SJSA1 (cell line): ENCODE results near the gene BCKDHA. TPM values are rescaled to one million over a fixed set of nuclear protein-coding genes. Genes with fewer than 3 reads are reported as not detected.
"Not testable (repeated sequence)": the region's sequence is repeated elsewhere in the genome, so short reads cannot be mapped to it uniquely, and the experiment has no call there.

Experiments used
- DNase-seq, 2 experiments: peaks; one replicate each; pipeline ENCODE4 v3.0.0-alpha.2; 2015 to 2020; ENCODE audit warnings: low spot score in 2 of 2, low read depth in 1 of 2
- H3K27ac ChIP-seq: fragments of 250-450 bp; sonication (Bioruptor Pico); 2 replicates; pipeline ENCODE4 v1.5.1; 2020; ENCODE audit warnings: mild to moderate bottlenecking, moderate library complexity
- H3K27me3 ChIP-seq: fragments of 250-450 bp; sonication (Bioruptor Pico); replicated peaks from 2 replicates; pipeline ENCODE4 v1.5.1; 2020; ENCODE audit warnings: mild to moderate bottlenecking, moderate library complexity
- H3K36me3 ChIP-seq: fragments of 250-450 bp; sonication (Bioruptor Pico); 2 replicates; pipeline ENCODE4 v1.5.1; 2020; ENCODE audit warnings: mild to moderate bottlenecking
- H3K4me1 ChIP-seq: fragments of 250-450 bp; sonication (Bioruptor Pico); replicated peaks from 2 replicates; pipeline ENCODE4 v1.6.1; 2021; ENCODE audit warnings: mild to moderate bottlenecking
- H3K4me3 ChIP-seq: fragments of 250-450 bp; sonication (Bioruptor Pico); 2 replicates; pipeline ENCODE4 v1.5.1; 2020; ENCODE audit warnings: mild to moderate bottlenecking
- H3K9me3 ChIP-seq: fragments of 250-450 bp; sonication (Bioruptor Pico); replicated peaks from 2 replicates; pipeline ENCODE4 v1.5.1; 2020; ENCODE audit warnings: mild to moderate bottlenecking
- total RNA-seq: library from RNA; depleted of rRNA; stranded (reverse); fragments of >200 nt; shearing (Covaris generic); gene quantifications from 2 replicates; pipeline ENCODE4 v1.2.3, GENCODE V29; 2014; rRNA removed

Gene BCKDHA
- total RNA-seq, 1 experiment from 2014 or later: 25.5 TPM

DNA sequence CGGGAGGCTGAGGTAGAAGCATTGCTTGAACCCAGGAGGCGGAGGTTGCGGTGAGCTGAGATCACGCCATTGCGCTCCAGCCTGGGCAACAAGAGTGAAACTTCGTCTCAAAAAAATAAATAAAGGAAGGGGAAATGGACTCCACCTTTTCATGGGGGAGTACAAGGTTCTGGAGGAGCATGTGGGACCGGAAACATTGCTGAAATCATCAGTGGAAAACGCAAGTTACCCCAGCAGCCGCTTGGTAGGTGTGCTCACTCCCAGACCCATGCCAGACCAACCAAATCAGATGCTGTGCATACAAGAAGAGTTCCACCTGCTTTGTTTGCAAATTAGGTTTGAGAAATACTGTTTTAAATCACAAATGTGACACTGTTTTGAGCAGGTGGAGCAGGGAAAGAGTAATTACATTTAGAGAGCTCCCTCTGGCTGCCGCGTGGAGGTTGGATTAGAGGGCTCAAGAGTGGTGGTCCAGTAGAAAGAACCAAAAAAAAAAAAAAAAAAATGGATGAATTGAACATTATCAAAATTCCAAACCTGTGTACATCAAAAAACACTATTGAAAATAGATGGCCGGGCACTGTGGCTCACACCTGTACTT lies 50.2 kb downstream of the BCKDHA start:
- no peak for DNase-seq
- Histone ChIP-seq H3K4me3 (no peak overlapping the region), H3K36me3 (no peaks in the 10 kb centered on the region), H3K27ac (no peak overlapping the region), H3K27me3 (peaks cover 18% of the 10 kb centered on the region), H3K4me1 (no peaks in the 10 kb centered on the region), H3K9me3 (no peaks in the 10 kb centered on the region)

DNA sequence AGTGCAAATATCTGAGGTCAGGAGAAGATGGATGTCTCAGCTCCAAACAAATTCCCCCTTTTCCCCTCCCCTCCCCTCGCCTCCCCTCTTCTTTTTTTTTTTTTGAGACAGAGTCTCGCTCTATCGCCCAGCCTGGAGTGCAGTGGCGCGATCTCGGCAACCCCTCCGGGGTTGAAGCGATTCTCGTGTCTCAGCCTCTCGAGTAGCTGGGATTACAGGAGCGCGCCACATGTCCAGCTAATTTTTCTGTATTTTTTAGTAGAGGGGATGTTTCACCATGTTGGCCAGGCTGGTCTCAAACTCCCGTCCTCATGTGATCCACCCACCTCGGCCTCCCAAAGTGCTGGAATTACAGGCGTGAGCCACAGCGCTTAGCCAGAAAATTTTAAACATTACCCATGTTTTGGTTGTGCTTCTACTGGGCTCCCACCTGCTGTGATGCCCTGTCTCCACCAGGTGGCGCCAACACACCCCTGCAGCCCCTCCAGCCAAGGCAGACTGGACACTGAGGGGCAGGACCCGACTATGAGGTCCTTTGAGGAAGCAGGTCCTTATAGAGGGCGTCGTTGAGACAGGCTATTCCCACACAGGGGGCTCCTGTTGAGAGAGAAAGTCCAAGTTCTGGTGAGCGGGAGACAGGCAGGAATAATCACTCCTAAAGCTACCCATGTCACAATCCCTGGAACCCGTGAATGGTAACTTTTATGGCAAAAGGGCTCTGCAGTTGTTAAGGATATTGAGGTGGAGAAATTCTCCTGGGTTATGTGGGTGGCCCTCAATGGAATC lies 51.7 kb downstream of the BCKDHA start:
- peak; percentile 60 to 69 for DNase-seq
- Histone ChIP-seq H3K4me1 (no peaks in the 10 kb centered on the region), H3K36me3 (no peaks in the 10 kb centered on the region), H3K9me3 (no peaks in the 10 kb centered on the region), H3K27me3 (peaks cover 21% of the 10 kb centered on the region), H3K27ac (no peak overlapping the region), H3K4me3 (no peak overlapping the region)

DNA sequence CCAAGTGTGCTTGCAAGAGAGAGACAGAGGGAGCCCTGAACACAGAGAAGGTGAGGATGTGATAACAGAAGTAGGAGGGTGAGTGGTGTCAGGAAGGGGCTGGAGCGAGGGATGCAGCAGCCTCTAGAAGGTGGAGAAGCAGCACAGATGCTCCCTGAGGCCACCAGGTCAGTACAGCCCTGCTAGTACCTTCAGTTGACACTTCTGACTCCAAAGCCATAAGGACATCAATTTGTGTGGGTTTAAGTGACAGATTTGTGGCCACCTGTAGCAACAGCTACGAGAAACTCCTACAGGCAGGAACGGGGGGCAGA lies 52.2 kb downstream of the BCKDHA start:
- Histone ChIP-seq H3K9me3 (no peaks in the 10 kb centered on the region), H3K27me3 (peaks cover 21% of the 10 kb centered on the region), H3K36me3 (no peaks in the 10 kb centered on the region), H3K27ac (no peak overlapping the region), H3K4me1 (no peaks in the 10 kb centered on the region), H3K4me3 (no peak overlapping the region)
- no peak for DNase-seq

DNA sequence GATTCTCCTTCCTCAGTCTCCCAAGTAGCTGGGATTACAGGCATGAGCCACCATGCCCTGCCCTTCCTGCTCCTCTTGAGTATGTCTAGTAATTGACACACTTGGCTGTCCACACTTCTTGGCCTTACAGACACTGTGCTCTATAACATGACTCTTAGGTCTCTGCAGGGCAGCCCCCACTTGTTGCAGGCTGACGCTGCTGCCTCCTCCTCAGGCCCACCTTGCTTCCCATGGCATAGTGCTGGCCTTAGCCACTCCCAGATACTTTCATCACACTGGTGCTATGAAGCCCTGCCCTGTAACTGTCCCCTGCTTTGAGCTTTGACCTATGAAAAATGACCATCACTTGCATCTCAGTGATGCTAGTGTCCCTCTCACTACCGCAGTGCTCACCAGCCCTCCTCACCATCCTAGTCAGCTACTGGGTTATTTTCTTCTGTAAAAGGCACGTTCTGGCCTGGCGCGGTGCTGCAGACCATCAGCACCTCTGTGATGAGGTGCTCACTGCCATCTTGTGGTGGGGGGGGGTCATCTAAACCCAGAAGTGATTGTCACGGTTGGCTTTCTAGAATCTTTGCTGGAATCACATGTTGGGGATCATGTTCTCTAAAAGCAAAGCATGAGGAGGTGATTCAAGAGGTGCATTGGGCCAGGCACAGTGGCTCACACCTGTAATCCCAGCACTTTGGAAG lies 55.1 kb downstream of the BCKDHA start:
- H3K27me3 ChIP-seq: peaks cover 41% of the 10 kb centered on the region
- no peak for DNase-seq
- no peaks in the 10 kb centered on the region for H3K4me1 ChIP-seq
- H3K36me3 ChIP-seq: no peaks in the 10 kb centered on the region
- no peaks in the 10 kb centered on the region for H3K9me3 ChIP-seq
- H3K4me3 ChIP-seq: no peak overlapping the region
- no peak overlapping the region for H3K27ac ChIP-seq

DNA sequence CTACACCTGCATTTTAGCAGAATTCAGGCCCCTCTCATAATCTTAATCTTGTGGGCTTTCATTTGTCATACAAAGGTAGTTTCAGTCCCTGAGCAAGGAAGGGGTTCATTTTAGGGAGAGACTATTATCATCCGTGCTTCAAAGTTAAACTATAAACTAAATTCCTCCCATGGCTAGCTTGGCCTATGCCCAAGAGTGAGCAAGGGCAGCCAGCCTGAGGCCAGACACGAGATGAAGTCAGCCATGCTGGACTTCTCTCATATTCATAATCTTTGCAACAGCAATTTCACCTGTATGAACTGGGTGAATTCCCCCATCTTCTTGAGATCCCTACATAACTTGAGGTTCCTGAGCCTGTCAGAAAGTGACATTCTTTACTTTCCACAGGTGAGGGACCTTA lies 58.3 kb downstream of the BCKDHA start:
- no peak overlapping the region for H3K4me3 ChIP-seq
- no peaks in the 10 kb centered on the region for H3K9me3 ChIP-seq
- H3K4me1 ChIP-seq: no peaks in the 10 kb centered on the region
- H3K27me3 ChIP-seq: peaks cover 59% of the 10 kb centered on the region
- no peaks in the 10 kb centered on the region for H3K36me3 ChIP-seq
- H3K27ac ChIP-seq: no peak overlapping the region
- DNase-seq: no peak

DNA sequence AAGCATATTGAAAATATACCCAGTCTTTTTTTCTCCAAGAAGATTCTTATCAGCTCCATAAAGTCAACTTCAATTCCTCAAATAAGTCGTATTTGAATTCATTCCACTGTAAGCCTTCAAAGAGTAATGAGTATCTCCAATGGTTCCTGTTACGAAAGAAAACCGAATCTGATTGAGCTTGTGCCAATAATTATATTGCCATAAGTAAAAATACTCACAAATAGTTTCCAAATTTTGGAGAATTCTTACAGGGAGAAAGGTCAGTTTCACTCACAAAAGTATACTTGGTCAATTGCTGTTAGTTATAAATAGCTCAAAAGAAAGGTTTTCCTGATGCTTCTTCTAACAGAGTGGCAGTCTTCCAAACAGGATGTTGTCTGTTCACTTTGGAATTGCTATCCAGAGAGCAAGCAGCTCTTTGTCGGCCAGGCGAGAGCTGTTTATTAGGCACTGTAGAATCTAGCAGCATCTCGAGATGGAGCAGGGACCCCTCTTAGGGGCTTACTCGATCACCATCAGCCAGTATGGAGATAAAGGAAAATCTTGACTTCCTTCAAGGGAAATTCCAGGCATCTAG lies 58.8 kb downstream of the BCKDHA start:
- DNase-seq: no peak
- no peak overlapping the region for H3K27ac ChIP-seq
- H3K4me1 ChIP-seq: no peaks in the 10 kb centered on the region
- no peaks in the 10 kb centered on the region for H3K36me3 ChIP-seq
- H3K4me3 ChIP-seq: no peak overlapping the region
- no peaks in the 10 kb centered on the region for H3K9me3 ChIP-seq
- peaks cover 61% of the 10 kb centered on the region for H3K27me3 ChIP-seq

DNA sequence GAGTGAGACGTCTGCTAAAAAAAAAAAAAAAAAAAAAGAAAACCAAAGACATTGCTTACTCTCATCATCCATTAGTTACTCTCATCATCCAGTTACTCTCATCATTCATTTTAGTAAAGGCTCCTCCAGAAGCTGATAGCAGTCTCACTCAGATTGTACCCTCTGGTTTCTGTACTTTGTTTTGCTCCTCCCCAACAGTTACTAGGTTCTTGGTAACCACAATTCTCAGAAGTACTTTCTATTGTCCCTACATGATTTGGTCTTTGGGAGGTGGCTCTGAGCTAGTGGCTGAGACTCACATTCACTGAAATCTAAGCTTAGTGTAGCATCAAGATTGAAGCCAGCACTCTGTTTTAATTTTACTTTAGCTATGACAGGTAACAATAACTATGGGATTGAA lies 59.6 kb downstream of the BCKDHA start:
- Histone ChIP-seq H3K4me3 (no peak overlapping the region), H3K27me3 (peaks cover 68% of the 10 kb centered on the region), H3K9me3 (no peaks in the 10 kb centered on the region), H3K36me3 (no peaks in the 10 kb centered on the region), H3K4me1 (no peaks in the 10 kb centered on the region), H3K27ac (no peak overlapping the region)
- DNase-seq: no peak

DNA sequence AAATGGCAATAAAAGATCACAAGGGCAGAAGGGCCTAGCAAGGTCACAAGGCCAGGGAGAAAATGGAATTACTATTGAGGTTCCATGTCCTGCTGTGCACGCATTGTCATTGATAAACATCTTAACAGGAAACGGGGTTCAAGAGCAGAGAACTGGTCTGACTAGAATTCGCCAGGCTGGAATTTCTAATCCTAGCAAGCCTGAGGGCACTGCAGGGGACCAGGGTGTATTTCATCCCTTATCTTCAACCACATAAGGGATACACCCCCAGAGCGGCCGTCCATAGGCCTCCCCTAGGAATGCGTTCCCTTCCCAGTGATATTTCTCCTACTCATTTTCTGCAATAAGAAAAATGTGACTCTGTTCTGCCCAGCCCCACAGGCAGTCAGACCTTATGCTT lies 64.9 kb downstream of the BCKDHA start:
- no peak for DNase-seq
- Histone ChIP-seq H3K36me3 (no peaks in the 10 kb centered on the region), H3K9me3 (no peaks in the 10 kb centered on the region), H3K27ac (no peak overlapping the region), H3K27me3 (peaks cover 70% of the 10 kb centered on the region), H3K4me1 (no peaks in the 10 kb centered on the region), H3K4me3 (no peak overlapping the region)

DNA sequence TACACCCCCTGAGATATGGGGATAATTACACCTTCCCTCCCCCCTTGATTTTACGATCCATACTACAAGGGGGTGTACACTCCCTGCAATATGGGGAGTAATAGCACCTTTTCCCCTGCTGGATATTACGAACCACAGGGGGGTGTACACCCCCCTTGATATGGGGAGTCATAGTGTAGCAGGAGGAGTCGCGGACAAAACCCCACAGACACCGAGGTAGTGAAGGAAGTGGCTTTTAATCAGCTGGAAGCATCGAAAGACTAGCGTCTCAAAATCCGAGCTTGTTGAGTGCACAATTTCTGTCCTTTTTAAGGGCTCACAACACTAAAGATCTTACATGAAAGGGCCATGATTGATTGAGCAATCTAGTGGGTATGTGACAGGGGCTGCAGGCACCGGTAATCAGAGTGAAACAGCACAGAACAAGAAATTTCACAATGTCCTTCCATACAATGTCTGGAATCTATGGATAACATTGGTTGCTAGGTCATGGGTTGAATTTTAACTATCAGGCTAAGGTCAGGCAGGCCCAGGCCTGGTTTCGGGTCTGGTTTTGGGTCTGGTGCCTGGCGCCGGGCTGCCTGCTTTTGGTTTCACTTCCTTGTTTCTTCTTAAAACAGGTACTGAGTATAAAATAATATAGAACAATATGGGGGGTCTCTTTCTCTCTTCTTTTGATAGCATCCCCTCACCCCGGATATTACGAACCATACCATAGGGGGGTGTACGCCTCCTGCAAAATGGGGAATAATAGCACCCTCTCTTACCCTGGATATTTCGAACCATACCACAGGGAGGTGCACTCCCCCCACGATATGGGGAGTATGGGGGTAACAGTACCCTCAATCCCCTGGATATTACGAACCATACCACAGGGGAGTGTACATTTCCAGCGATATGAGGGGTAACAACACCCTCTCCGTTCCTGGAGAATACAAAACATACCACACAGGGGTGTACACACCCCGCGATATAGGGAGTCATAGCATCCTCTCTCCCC lies 65.9 kb downstream of the BCKDHA start:
- DNase-seq, H3K4me3 ChIP-seq, H3K36me3 ChIP-seq, H3K4me1 ChIP-seq, H3K9me3 ChIP-seq, H3K27ac ChIP-seq: not testable (repeated sequence)
- H3K27me3 ChIP-seq: peaks cover 65% of the 10 kb centered on the region

Other genes starting within 250 kb of the BCKDHA start
- not detected in 2 replicates for gene CYP2S1, start 204.6 kb upstream of the BCKDHA start, total RNA-seq
- gene AXL, start 178.6 kb upstream of the BCKDHA start, total RNA-seq: 181 and 224 TPM in 2 replicates
- gene HNRNPUL1, start 133.4 kb upstream of the BCKDHA start, total RNA-seq: 147 and 162 TPM in 2 replicates
- 6.0 and 10.7 TPM in 2 replicates for gene CCDC97, start 87.6 kb upstream of the BCKDHA start, total RNA-seq
- 16.4 and 17.4 TPM in 2 replicates for gene TGFB1, start 43.9 kb upstream of the BCKDHA start, total RNA-seq
- gene B9D2, start 33.7 kb upstream of the BCKDHA start, total RNA-seq: 3.3 and 10.7 TPM in 2 replicates
- gene TMEM91, start 21.3 kb upstream of the BCKDHA start, total RNA-seq: 0.44 and 2.5 TPM in 2 replicates
- 24.4 and 33.6 TPM in 2 replicates for gene EXOSC5, start 459 bp upstream of the BCKDHA start, total RNA-seq
- not detected in 2 replicates for gene B3GNT8, start 29.6 kb downstream of the BCKDHA start, total RNA-seq
- 57.8 and 85.5 TPM in 2 replicates for gene DMAC2, start 42.1 kb downstream of the BCKDHA start, total RNA-seq
- gene ERICH4, start 45.3 kb downstream of the BCKDHA start, total RNA-seq: not detected in 2 replicates
- gene CEACAM21, start 178.3 kb downstream of the BCKDHA start, total RNA-seq: not detected in 2 replicates
- not detected in 2 replicates for gene CEACAM4, start 229.3 kb downstream of the BCKDHA start, total RNA-seq